GM13977 (cell line): ENCODE data around the gene HNRNPA2B1.
"Not testable (repeated sequence)": the region's sequence is repeated elsewhere in the genome, so short reads cannot be mapped to it uniquely, and the experiment has no call there.

Experiments used
- DNase-seq: peaks from one replicate; pipeline ENCODE4 v3.0.0; 2012; ENCODE audit warnings: low spot score
- CTCF ChIP-seq: IDR thresholded peaks from 2 replicates; pipeline ENCODE4 v1.5.1; 2012; ENCODE audit warnings: mild to moderate bottlenecking, control low read depth; ENCODE audit not compliant: insufficient read depth; ENCODE audit errors: extremely low read depth, missing control alignments
- in situ Hi-C: fragments of 300-500 bp; cut with MboI; formaldehyde crosslinking; loops from one replicate; pipeline ENCODE4 v1.12.0; 2022; ENCODE audit warnings: low sequenced_read_pairs, low pct_unique_long_range_greater_than_20kb, mixed read lengths, inconsistent platforms; ENCODE audit not compliant: unreplicated experiment

The HNRNPA2B1 gene

GRCh38 chr7:26170663-26171062 is 29.9 kb downstream of the HNRNPA2B1 start:
- in situ Hi-C loops = no loop called here
- no peak for DNase-seq
- no peak for TF ChIP-seq CTCF

- DNase-seq = no peak
- in situ Hi-C loops = no loop called here
- no peak for TF ChIP-seq CTCF
These were observed 31.3 kb downstream of the HNRNPA2B1 start for GRCh38 chr7:26169271-26169670.

GRCh38 chr7:26168458-26169023 is 32.0 kb downstream of the HNRNPA2B1 start:
- no peak for TF ChIP-seq CTCF
- in situ Hi-C loops = no loop called here
- no peak for DNase-seq

GRCh38 chr7:26167303-26167934 is 33.1 kb downstream of the HNRNPA2B1 start:
- DNase-seq = no peak
- in situ Hi-C loops = no loop called here

GRCh38 chr7:26166684-26167266 is 33.8 kb downstream of the HNRNPA2B1 start:
- DNase-seq = no peak
- TF ChIP-seq CTCF = no peak
- in situ Hi-C loops = no loop called here

More at GRCh38 chr7:26167303-26167934, 33.1 kb downstream of the HNRNPA2B1 start:
- TF ChIP-seq CTCF = no peak

- DNase-seq = no peak
- no peak for TF ChIP-seq CTCF
- in situ Hi-C loops = no loop called here
These were observed 34.4 kb downstream of the HNRNPA2B1 start for GRCh38 chr7:26165950-26166683.

GRCh38 chr7:26163804-26164203 is 36.7 kb downstream of the HNRNPA2B1 start:
- DNase-seq, in situ Hi-C loops: not testable (repeated sequence)
